Measurements from ENCODE around the gene PUS1. TPM values are rescaled to one million over a fixed set of nuclear protein-coding genes. Genes with fewer than 3 reads are reported as not detected.

PUS1 gene
- total RNA-seq, 1 experiment from 2014 or later, result 77.3 TPM

DNA sequence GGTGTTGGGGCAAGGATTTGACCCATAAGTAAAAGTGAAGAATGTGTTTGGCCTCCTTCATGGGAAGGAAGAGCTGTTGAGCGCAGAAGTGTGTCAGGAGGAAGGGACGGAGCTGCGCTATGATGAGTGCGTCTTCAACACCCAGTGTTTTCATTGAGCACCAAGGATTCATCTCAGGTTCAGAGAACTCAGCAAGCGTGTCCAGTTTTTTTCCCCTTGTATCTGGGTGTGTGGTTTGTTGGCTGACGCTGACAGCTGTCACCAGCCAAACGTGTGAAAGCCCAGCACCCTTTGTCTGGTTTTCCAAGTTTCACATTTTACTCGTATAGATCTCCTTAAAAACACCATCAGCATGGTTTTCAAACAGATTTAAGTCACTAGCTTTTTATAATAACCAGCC lies 33.0 kb downstream of the PUS1 start:
- no TSS peak for BruUV-seq (replicated peaks)
- POLR2A ChIA-PET, result no interaction called here
- CTCF ChIA-PET, result no interaction called here
- Histone ChIP-seq H3K27ac (ENCODE audit: low read depth, low read length) (no peak overlapping the region), H2AFZ (ENCODE audit: low read depth, low read length, poor library complexity, severe bottlenecking) (no peak overlapping the region), H3K9me3 (ENCODE audit: control insufficient read depth in 1 of 2, insufficient read depth in 1 of 2, low read depth in 1 of 2, low read length in 2 of 2) (no peaks in the 10 kb centered on the region), H3K9me2 (ENCODE audit: insufficient read depth) (no peaks in the 10 kb centered on the region), H3K4me3 (replicated peaks in 1 of 2; ENCODE audit: low read depth in 1 of 2, low read length in 2 of 2) (no peak overlapping the region), H3K4me2 (ENCODE audit: low read length) (no peak overlapping the region), H4K20me1 (ENCODE audit: insufficient read depth) (peaks cover 6% of the 10 kb centered on the region), H3K9ac (ENCODE audit: low read length) (no peak overlapping the region), H3K79me2 (ENCODE audit: insufficient read depth, low read length) (peaks cover 88% of the 10 kb centered on the region), H3K36me3 (ENCODE audit: control insufficient read depth in 1 of 2, insufficient read depth in 2 of 2, low read length in 2 of 2) (peaks cover 6 to 7% of the 10 kb centered on the region in 2 experiments; a peak in 3 of 4 replicates), H3K27me3 (ENCODE audit: insufficient read depth, low read length) (no peaks in the 10 kb centered on the region), H3K4me1 (ENCODE audit: control insufficient read depth in 1 of 2, insufficient read depth in 2 of 2, low read length in 2 of 2) (peaks cover 0 to under 1% of the 10 kb centered on the region in 2 experiments; a peak in 1 of 4 replicates)
- DNase-seq (ENCODE audit: low read depth, low spot score) (no peak), ATAC-seq (no peak)
- RAD21 ChIA-PET (ENCODE audit: low non-redundant PET in 1 of 2, low total read pairs in 2 of 2, uncharacterized antibody in 2 of 2, unreplicated experiment in 2 of 2), result no interaction called here
- intact Hi-C loops (cut with micrococcal nuclease), result no loop called here
- TF ChIP-seq, protein P1, sequence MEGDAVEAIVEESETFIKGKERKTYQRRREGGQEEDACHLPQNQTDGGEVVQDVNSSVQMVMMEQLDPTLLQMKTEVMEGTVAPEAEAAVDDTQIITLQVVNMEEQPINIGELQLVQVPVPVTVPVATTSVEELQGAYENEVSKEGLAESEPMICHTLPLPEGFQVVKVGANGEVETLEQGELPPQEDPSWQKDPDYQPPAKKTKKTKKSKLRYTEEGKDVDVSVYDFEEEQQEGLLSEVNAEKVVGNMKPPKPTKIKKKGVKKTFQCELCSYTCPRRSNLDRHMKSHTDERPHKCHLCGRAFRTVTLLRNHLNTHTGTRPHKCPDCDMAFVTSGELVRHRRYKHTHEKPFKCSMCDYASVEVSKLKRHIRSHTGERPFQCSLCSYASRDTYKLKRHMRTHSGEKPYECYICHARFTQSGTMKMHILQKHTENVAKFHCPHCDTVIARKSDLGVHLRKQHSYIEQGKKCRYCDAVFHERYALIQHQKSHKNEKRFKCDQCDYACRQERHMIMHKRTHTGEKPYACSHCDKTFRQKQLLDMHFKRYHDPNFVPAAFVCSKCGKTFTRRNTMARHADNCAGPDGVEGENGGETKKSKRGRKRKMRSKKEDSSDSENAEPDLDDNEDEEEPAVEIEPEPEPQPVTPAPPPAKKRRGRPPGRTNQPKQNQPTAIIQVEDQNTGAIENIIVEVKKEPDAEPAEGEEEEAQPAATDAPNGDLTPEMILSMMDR (IDR thresholded peaks at IDR 0.05 in 2 of 3, conservative IDR thresholded peaks at IDR 0.05 in 1 of 3; ENCODE audit: borderline replicate concordance in 1 of 3, insufficient read depth in 1 of 3, low read depth in 2 of 3, low read length in 2 of 3), result no peak
- TF ChIP-seq ELF1 (IDR thresholded peaks at IDR 0.05; ENCODE audit: borderline replicate concordance, low read depth) (no peak), EZH2 (IDR thresholded peaks at IDR 0.05) (no peak), JUND (IDR thresholded peaks at IDR 0.05) (no peak), SP1 (IDR thresholded peaks at IDR 0.05; ENCODE audit: low read depth) (no peak), FOSL1 (IDR thresholded peaks at IDR 0.05; ENCODE audit: low read depth) (no peak), TCF7L2 (IDR thresholded peaks at IDR 0.05; ENCODE audit: borderline replicate concordance, extremely low read depth, insufficient read depth, insufficient read length) (no peak), YY1 (IDR thresholded peaks at IDR 0.05; ENCODE audit: extremely low read depth, insufficient replicate concordance, low read depth, low read length) (no peak)
- TF ChIP-seq, protein P2, sequence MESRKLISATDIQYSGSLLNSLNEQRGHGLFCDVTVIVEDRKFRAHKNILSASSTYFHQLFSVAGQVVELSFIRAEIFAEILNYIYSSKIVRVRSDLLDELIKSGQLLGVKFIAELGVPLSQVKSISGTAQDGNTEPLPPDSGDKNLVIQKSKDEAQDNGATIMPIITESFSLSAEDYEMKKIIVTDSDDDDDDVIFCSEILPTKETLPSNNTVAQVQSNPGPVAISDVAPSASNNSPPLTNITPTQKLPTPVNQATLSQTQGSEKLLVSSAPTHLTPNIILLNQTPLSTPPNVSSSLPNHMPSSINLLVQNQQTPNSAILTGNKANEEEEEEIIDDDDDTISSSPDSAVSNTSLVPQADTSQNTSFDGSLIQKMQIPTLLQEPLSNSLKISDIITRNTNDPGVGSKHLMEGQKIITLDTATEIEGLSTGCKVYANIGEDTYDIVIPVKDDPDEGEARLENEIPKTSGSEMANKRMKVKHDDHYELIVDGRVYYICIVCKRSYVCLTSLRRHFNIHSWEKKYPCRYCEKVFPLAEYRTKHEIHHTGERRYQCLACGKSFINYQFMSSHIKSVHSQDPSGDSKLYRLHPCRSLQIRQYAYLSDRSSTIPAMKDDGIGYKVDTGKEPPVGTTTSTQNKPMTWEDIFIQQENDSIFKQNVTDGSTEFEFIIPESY (IDR thresholded peaks at IDR 0.05; ENCODE audit: extremely low read depth, insufficient replicate concordance, low read length), result no peak

Data from HCT116 (cell line).